Breast epithelium (tissue), 4 donors: Measurements from ENCODE around the gene ST7. TPM values are rescaled to one million over a fixed set of nuclear protein-coding genes. Genes with fewer than 3 reads are reported as not detected.
A peak's percentile ranks its signal among the peaks of the same experiment; 100 is the strongest.

Source experiments
- DNase-seq, 2 donors: peaks; one replicate each; pipeline ENCODE4 v3.0.0-alpha.2; 2019; ENCODE audit warnings: low spot score in 2 of 2
- H3K27ac ChIP-seq, 2 donors: fragments of 200-600 bp; sonication (generic) in 1 of 2; one replicate each; pipeline ENCODE4 v1.5.1; 2016 to 2019; ENCODE audit warnings: mild to moderate bottlenecking in 1 of 2
- H3K27me3 ChIP-seq, 2 donors: fragments of 200-600 bp; sonication (generic) in 1 of 2; one replicate each; pipeline versions ENCODE4 v1.5.1 to v1.6.0; 2017 to 2019; ENCODE audit warnings: control low read depth in 1 of 2, mild to moderate bottlenecking in 1 of 2
- H3K36me3 ChIP-seq: fragments of 200-600 bp; one replicate; pipeline ENCODE4 v1.5.1; 2019
- H3K4me1 ChIP-seq, 2 donors: fragments of 200-600 bp; sonication (generic); one replicate each; pipeline ENCODE4 v1.5.1; 2016 to 2019; ENCODE audit warnings: control low read depth in 1 of 2
- H3K4me3 ChIP-seq, 3 donors: fragments of 200-600 bp; sonication (generic); 1 replicate in 2 of 3; 2 replicates in 1 of 3; pipeline ENCODE4 v1.5.1; 2016 to 2019; ENCODE audit warnings: mild to moderate bottlenecking in 3 of 3, moderate library complexity in 2 of 3
- H3K9me3 ChIP-seq, 2 donors: fragments of 200-600 bp; sonication (generic) in 1 of 2; one replicate each; pipeline ENCODE4 v1.5.1; 2016 to 2019; ENCODE audit warnings: control low read depth in 1 of 2
- POLR2A ChIP-seq: fragments of 450-650 bp; IDR thresholded peaks from one replicate; pipeline ENCODE4 v1.6.1; 2016; ENCODE audit warnings: antibody characterized with exemption, mild to moderate bottlenecking, moderate library complexity
- POLR2AphosphoS5 ChIP-seq, 3 donors: sonication (generic); formaldehyde crosslinking; IDR thresholded peaks; one replicate each; pipeline ENCODE4 v1.6.1; 2017; ENCODE audit warnings: antibody characterized with exemption in 3 of 3
- intact Hi-C: fragments of 100-400 bp; cut with DNase I; formaldehyde crosslinking; loops from one replicate; pipeline ENCODE4 v1.15.1; 2023; ENCODE audit warnings: low total_unique reads
- total RNA-seq, 3 donors: library from RNA; depleted of rRNA; stranded (reverse); fragments of >200 nt; gene quantifications; one replicate each; pipeline ENCODE4 v1.1.0, GENCODE V29; 2016
- TF ChIP-seq, protein P1 (sequence below), 3 donors: fragments of 450-650 bp; IDR thresholded peaks; one replicate each; pipeline ENCODE4 v1.5.1; 2016 to 2017; ENCODE audit warnings: antibody characterized with exemption in 3 of 3, mild to moderate bottlenecking in 3 of 3, moderate library complexity in 3 of 3

Gene ST7
- total RNA-seq, 3 donors from 2014 or later, result 24.3 to 41.4 (median 27.5) TPM

DNA sequence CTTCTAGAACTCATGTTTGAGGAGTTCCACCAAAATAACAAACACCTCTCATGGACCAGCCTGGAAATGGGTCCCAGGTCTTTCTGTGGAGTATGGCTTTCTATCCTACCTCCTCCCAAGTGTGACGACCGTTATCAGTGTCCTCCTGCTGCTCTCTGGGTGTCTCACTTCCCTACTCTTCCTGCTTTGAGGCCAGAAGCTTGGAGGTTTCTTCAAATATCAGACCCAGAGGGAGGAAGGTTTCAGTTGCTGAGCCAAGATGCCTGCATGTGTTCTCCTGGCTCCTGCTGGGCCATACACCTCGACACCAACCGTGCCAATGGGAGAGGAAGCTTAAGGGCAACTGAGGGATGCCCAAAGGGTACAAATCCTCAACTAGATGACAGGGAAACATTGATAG lies 255.0 kb downstream of the ST7 start:
- H3K9me3 ChIP-seq, result no peaks in the 10 kb centered on the region
- TF ChIP-seq POLR2A, result no peak
- TF ChIP-seq POLR2AphosphoS5 (IDR thresholded peaks at IDR 0.05), result no peak
- TF ChIP-seq, protein P1, sequence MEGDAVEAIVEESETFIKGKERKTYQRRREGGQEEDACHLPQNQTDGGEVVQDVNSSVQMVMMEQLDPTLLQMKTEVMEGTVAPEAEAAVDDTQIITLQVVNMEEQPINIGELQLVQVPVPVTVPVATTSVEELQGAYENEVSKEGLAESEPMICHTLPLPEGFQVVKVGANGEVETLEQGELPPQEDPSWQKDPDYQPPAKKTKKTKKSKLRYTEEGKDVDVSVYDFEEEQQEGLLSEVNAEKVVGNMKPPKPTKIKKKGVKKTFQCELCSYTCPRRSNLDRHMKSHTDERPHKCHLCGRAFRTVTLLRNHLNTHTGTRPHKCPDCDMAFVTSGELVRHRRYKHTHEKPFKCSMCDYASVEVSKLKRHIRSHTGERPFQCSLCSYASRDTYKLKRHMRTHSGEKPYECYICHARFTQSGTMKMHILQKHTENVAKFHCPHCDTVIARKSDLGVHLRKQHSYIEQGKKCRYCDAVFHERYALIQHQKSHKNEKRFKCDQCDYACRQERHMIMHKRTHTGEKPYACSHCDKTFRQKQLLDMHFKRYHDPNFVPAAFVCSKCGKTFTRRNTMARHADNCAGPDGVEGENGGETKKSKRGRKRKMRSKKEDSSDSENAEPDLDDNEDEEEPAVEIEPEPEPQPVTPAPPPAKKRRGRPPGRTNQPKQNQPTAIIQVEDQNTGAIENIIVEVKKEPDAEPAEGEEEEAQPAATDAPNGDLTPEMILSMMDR (IDR thresholded peaks at IDR 0.05), result no peak
- intact Hi-C loops, result no loop called here
- H3K27me3 ChIP-seq, result no peaks in the 10 kb centered on the region
- no peak overlapping the region for H3K4me3 ChIP-seq
- H3K36me3 ChIP-seq, result no peaks in the 10 kb centered on the region
- no peak overlapping the region for H3K27ac ChIP-seq
- H3K4me1 ChIP-seq, result no peaks in the 10 kb centered on the region
- no peak for DNase-seq

DNA sequence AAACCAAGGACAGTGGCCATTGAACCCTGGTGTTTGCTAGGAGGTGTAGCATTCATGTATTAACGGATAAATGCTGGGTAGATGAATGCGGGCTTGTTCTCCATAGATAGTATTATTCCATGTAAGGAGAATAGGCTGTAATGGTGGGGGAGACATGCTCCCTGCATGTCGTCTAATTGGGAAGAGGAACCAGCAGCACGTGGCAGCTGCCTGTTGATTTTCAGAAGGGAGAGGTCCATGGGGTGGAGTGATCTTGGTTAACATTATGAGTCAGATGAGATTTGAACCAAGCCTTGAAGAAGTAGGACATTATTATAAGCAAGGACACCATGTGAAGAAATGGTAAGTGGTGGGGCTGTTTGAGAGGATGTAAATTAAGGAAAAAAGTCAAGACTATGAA lies 257.1 kb downstream of the ST7 start:
- intact Hi-C loops, result no loop called here
- Histone ChIP-seq H3K4me1 (no peaks in the 10 kb centered on the region), H3K27ac (no peak overlapping the region), H3K4me3 (no peak overlapping the region), H3K27me3 (no peaks in the 10 kb centered on the region), H3K9me3 (no peaks in the 10 kb centered on the region), H3K36me3 (no peaks in the 10 kb centered on the region)
- no peak for DNase-seq
- TF ChIP-seq POLR2A, result no peak
- TF ChIP-seq, protein P1 (IDR thresholded peaks at IDR 0.05), result no peak
- no peak for TF ChIP-seq POLR2AphosphoS5 (IDR thresholded peaks at IDR 0.05)

DNA sequence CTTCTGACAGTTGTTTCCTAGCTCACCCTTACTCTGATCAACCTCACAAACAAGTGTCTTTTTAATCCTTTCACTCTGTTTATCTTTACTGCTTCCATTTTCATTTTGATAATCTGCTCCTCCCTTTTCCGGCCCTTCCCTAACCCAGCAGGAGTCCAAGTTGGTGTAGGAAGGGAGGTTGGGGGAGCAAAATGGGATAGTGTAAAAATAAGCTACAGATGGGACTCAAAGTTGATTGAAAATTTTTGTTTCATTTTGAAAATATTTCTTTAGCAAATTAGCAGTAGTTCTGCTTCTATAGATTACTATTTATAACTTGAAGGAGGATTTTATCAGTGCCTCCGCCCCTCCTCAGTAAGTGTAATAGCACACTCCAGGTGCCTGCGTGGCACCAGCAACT lies 257.6 kb downstream of the ST7 start:
- intact Hi-C loops, result no loop called here

DNA sequence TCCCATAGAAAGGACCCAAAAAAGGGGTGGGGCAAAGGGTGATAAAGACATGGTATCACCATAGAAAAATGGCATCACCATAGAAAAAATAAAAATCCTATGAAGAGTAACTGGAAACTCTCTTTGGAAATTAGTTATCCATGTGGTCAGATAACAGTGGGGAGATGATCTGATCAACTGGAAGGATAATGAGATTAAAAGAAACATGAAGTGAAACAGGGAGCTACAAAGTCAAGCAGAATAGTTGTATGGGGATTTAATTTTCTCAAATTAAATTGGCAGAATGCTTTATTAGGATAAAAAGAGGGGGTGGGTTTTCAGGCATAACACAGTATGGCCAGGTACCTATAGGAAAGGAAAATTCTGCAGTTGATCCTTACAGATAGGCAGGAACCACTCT lies 258.3 kb downstream of the ST7 start:
- TF ChIP-seq POLR2A, result no peak
- TF ChIP-seq POLR2AphosphoS5 (IDR thresholded peaks at IDR 0.05), result no peak
- TF ChIP-seq, protein P1 (IDR thresholded peaks at IDR 0.05), result no peak
- intact Hi-C loops, result no loop called here

More for the DNA sequence above, 257.6 kb downstream of the ST7 start:
- H3K4me3 ChIP-seq, result no peak overlapping the region
- TF ChIP-seq POLR2A, result no peak
- H3K36me3 ChIP-seq, result no peaks in the 10 kb centered on the region
- H3K27me3 ChIP-seq, result no peaks in the 10 kb centered on the region
- DNase-seq, result no peak
- H3K4me1 ChIP-seq, result no peaks in the 10 kb centered on the region
- no peak overlapping the region for H3K27ac ChIP-seq
- H3K9me3 ChIP-seq, result no peaks in the 10 kb centered on the region

DNA sequence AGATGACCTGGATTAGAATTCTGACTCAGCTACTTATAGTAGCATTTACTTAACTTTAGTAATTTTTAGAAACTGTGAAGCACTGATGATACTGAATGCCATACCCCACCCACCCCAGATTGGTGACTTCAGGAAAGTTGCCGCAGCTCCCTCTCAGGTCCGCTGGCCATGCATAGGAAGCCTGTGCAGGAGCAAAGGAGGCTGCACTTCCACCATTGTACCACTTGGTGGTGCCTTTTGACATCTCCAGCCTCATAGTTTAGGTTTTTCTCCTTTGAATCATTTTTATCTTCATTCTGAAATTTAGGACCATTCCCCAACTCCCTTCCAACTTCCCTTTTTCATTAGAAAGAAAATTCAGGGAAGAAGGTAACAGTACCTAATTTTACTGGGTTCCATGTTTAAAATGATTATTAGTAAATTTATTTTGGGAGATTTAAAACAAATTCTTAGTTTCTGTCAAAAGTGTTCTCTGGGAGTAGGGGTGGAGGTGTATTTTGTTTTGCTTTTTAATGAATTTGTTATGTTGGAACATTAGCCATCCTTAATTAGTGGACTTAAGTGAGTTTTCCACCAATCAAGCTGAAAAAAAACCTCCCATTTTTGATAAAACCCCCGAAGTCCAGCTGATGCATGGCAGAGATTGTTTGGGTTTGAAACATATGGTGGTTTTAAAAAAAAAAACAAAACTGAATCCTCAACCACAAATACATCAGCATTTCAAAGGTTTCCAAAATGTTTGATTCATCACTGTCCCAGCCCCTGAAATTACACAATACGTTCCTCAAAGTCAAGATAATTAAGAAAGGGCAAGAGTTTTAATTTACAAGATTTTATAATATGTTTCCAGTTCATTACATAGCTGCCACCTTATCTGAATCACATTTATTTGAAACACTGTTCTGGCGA lies 259.9 kb downstream of the ST7 start:
- no peak overlapping the region for H3K4me3 ChIP-seq
- H3K27me3 ChIP-seq, result no peaks in the 10 kb centered on the region
- H3K4me1 ChIP-seq, result no peaks in the 10 kb centered on the region
- no peak for DNase-seq
- intact Hi-C loops, result no loop called here
- H3K9me3 ChIP-seq, result no peaks in the 10 kb centered on the region
- TF ChIP-seq, protein P1 (IDR thresholded peaks at IDR 0.05), result peak; percentile 54 to 69 (median 64)
- no peak for TF ChIP-seq POLR2A
- no peak overlapping the region for H3K27ac ChIP-seq
- H3K36me3 ChIP-seq, result no peaks in the 10 kb centered on the region

More for the DNA sequence above, 258.3 kb downstream of the ST7 start:
- no peak for DNase-seq
- no peaks in the 10 kb centered on the region for H3K9me3 ChIP-seq
- H3K27me3 ChIP-seq, result no peaks in the 10 kb centered on the region
- no peaks in the 10 kb centered on the region for H3K4me1 ChIP-seq
- no peaks in the 10 kb centered on the region for H3K36me3 ChIP-seq
- H3K4me3 ChIP-seq, result no peak overlapping the region
- H3K27ac ChIP-seq, result no peak overlapping the region
